HG03066 (cell line): ENCODE data around the gene DNASE2B.

Experiments used
- ATAC-seq: cut with Tn5 transposase; IDR thresholded peaks from one replicate; pipeline ENCODE4 v1.9.1; 2021; ENCODE audit warnings: low read depth; ENCODE audit not compliant: unreplicated experiment

The DNASE2B gene

DNA sequence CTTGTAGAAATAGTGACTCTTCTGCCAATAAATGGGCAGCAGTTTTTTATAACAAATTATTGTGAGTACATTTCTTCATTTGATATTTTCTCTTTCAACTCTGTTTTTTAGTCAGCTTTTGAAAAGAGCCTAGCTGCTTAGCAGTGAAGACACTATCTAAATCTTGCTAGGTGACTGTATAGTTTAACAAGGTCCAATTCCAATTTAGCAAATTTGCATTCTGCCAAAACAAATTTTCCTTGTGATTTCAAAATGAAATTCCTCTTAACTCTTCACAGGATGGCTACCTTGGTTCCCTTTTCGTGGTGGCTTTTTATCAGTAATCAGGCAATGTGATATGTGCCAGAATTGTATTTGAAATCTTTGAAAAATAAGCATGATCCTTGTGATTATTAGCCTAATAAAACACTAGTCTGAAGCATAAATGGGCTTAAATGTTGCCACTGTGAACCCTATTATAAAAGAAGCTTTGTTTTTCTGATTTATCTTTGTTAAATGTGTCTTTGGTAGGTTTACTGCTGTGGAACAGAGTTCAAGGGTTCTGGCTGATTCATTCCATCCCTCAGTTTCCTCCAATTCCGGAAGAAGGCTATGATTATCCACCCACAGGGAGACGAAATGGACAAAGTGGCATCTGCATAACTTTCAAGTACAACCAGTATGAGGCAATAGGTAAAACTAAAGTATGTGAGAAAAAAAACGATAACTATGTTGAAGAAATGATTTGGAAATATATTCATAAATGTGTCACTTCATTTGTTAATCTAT, 12.2 kb downstream of the DNASE2B start:
- no peak for ATAC-seq

GRCh38 chr1:84412316-84412942, 14.1 kb downstream of the DNASE2B start:
- ATAC-seq: no peak

DNA sequence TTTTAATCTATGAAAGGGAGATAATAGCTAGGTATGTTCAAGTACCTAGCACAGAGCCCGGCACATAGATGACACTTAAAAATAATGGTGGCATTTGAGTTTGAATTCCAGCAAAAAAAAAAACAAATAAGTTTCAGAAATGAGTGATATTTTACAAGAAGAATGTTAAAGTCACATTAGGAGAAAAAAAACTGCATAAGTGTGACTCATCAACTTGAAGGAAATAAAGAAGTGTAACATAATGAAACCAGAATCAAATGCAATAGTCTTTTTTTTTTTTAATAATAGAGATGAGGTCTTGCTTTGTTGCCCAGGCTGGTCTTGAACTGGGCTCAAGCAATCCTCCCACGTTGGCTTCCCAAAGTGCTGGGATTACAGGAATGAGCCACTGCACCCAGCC, 17.1 kb downstream of the DNASE2B start:
- ATAC-seq: no peak

GRCh38 chr1:84422909-84423308, 24.6 kb downstream of the DNASE2B start:
- ATAC-seq: no peak

- ATAC-seq: no peak
Measured at GRCh38 chr1:84424513-84425149, 26.3 kb downstream of the DNASE2B start.

DNA sequence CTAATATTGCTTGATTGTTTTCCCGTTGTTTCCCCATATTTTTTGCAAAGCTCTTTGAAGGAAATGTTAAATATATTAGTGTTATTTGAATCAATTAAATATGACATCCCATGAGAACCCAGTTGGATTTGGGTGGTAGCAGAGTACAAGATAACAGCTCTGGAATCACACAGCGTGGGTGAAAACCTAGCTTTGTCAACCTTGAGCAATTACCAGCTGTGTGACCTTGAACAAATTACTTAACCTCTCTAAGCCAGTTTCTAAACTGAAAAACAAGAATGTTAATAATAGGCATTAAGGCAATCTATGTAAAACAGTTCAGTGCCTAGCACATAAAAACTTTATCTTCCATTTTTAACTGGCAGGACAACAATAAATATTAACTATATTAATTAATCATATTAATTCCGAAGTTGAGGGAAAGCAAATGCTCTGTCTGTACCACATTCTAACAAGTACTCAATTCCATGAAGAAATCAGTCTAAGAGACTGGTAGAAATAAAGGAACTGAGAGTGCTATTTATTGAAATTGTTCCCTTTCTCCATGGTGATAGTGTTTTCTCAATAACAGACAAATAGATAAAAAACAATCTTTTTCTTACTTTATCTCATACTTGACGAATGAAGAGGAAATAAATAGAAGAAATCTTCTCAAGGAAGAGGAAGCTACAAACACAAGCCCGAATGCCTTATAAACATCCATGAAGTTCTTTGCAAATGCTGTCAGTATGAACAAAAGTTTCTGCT, 27.0 kb downstream of the DNASE2B start:
- ATAC-seq: no peak

GRCh38 chr1:84426376-84426775, 28.1 kb downstream of the DNASE2B start:
- ATAC-seq: no peak

DNA sequence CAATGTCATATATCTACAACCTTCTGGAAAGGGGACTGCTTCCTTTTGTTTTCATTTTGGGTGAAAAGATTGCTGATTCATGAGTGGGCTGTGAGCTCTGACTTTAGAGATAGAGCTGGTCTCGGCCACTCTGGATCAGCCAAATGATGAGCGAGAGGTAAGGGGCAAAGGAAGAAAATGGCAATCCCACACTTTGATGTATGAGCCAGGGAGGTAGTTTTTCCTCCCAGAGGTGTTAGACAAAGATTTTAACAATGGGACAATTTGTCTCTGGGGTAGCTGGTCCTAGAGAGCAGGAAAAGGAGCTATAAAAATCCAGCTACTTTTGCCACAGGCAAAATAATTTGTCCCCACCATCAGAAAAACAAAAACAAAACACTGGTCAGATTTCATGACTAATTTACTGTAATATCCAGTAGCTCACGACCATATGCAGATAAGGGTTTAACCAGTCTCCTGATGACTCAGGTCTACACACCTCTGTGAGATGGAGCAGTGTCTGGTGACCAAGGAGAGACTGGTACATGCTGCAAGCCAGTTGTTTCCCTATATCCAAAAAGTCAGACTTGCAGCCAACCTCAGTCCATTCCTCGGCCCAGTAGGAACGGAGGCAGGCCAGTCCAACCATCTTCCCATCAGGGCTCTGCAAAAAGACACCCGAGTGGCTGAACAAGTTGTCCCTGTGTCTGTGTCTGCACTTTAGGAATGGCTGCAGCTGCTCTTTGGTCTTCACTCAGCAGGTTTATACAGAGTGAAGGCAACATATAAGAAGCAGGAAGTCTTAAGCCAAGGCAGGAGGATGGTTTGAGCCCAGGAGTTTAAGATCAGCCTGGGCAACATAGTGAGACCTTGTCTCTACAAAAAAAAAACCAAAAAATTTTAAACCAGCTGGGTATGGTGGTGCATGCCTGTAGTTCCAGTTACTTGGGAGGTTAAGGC, 29.2 kb downstream of the DNASE2B start:
- ATAC-seq: no peak

- no peak for ATAC-seq
Measured at GRCh38 chr1:84428235-84428634, 30.0 kb downstream of the DNASE2B start.

GRCh38 chr1:84429231-84429630, 30.9 kb downstream of the DNASE2B start:
- no peak for ATAC-seq

DNA sequence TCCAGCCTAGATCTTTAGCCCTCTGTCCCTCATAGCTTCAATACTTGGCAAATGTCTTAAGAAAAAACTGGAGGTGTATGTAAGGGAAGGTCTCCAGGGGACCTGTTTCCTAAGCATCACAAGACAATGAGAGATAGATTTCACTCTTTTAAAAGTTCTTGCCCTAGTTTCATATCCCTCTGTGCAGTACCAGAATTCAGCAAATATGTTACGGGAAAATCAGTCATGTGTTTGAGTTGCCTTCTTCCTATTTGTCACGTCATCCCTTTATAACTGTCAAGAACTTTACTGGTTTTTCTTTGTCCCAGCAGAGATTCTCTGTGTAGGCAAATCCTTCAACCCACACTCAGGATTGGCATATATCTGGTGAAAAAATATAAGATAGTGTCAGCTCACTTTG, 32.3 kb downstream of the DNASE2B start:
- ATAC-seq: no peak

DNA sequence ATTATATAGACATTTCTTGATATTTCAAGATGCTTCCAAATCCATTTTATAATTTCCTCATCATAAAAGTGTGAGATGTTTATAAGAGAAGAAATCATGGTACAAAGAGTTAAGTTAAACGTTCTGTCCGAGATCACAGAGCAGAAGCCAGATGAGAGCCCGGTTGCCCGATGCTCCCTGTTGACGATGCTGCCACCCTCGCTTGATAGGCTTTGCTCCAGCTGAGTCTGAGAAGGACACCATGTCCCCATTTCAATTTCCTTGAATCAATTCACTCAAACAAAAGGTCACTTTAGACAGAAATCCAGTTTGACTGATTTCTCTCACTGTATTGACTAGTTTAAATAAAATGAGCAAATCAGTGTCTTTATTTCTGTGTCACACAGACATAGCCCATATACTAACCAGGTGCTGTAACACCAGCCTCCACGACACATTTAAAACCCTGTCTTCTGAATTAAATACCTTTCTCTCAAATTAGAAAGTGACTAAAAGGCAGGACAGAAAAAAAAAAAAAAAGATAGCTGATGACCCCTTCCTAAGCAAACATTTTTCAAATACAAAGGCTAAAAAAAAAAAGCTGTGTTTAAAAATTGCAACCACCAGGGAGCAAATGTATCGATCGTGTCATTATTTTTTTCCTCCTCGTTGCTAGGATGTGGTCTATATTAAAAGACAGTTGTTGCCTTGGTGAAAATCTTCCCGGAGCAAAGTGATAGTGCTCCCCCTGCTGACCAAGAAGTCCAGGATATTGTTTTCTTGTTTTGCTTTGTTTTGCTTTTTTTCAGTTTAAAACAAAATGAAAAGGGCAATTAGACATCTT, 35.2 kb downstream of the DNASE2B start:
- ATAC-seq: peak; percentile 57

DNA sequence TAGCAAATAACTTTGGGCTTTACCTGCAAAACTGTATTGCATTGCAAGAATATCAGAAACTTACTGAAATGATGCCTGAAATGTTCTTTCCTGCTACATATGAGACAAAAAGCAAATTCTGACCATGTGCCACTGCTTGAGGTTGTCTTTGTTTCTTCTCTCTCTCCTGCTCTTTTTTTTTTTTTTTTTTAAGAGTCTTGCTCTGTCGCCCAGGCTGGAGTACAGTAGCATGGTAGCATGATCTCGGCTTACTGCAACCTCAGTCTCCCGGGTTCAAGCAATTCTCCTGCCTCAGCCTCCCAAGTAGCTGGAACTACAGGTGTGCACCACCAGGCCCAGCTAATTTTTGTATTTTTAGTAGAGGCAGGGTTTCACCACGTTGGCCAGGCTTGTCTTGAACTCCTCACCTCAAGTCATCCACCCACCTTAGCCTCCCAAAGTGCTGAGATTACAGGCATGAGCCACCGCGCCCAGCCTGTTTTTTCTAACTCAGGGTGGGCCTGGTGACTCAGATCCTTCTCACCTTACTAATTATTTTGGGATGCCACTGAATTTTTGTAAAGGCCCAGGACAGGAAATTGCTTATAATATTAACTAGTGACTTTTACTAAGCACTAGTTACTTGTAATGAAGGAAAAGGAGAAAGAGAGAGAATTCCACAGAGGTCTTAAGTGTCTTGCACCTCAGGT, 35.9 kb downstream of the DNASE2B start:
- no peak for ATAC-seq

- peak; percentile 38 for ATAC-seq
Measured at GRCh38 chr1:84434801-84435549, 36.7 kb downstream of the DNASE2B start.

- peak; percentile 45 for ATAC-seq
Measured at GRCh38 chr1:84436876-84437655, 38.8 kb downstream of the DNASE2B start.

GRCh38 chr1:84442256-84442655, 44.0 kb downstream of the DNASE2B start:
- peak; percentile 94 for ATAC-seq
